Measurements from ENCODE around the gene EFHC1.

EFHC1 gene

GRCh38 chr6:52522151-52522626 lies 102.0 kb downstream of the EFHC1 start:
- DNase-seq: no peak

- DNase-seq: no peak
Observed at GRCh38 chr6:52522655-52523054, 102.5 kb downstream of the EFHC1 start.

- DNase-seq: peak; percentile 21
Observed at GRCh38 chr6:52523378-52524142, 103.4 kb downstream of the EFHC1 start.

- no peak for DNase-seq
Observed at GRCh38 chr6:52524918-52525317, 104.8 kb downstream of the EFHC1 start.

GRCh38 chr6:52526634-52527033 lies 106.5 kb downstream of the EFHC1 start:
- DNase-seq: no peak

- DNase-seq: no peak
Observed at GRCh38 chr6:52527436-52527835, 107.3 kb downstream of the EFHC1 start.

GRCh38 chr6:52529311-52529710 lies 109.2 kb downstream of the EFHC1 start:
- no peak for DNase-seq

GRCh38 chr6:52530351-52530750 lies 110.2 kb downstream of the EFHC1 start:
- no peak for DNase-seq

- DNase-seq: no peak
Observed at GRCh38 chr6:52531396-52531795, 111.3 kb downstream of the EFHC1 start.

GRCh38 chr6:52531834-52532233 lies 111.7 kb downstream of the EFHC1 start:
- DNase-seq: no peak

GRCh38 chr6:52532457-52532856 lies 112.3 kb downstream of the EFHC1 start:
- no peak for DNase-seq

- DNase-seq: no peak
Observed at GRCh38 chr6:52533491-52533890, 113.3 kb downstream of the EFHC1 start.

GRCh38 chr6:52534363-52534762 lies 114.2 kb downstream of the EFHC1 start:
- DNase-seq: no peak

GRCh38 chr6:52534966-52535390 lies 114.8 kb downstream of the EFHC1 start:
- DNase-seq: no peak

- no peak for DNase-seq
Observed at GRCh38 chr6:52535711-52536423, 115.7 kb downstream of the EFHC1 start.

GRCh38 chr6:52536424-52536916 lies 116.3 kb downstream of the EFHC1 start:
- DNase-seq: no peak

GRCh38 chr6:52537001-52537753 lies 117.0 kb downstream of the EFHC1 start:
- no peak for DNase-seq

GRCh38 chr6:52538252-52538900 lies 118.2 kb downstream of the EFHC1 start:
- no peak for DNase-seq

- no peak for DNase-seq
Observed at GRCh38 chr6:52538901-52539354, 118.8 kb downstream of the EFHC1 start.

GRCh38 chr6:52539607-52540006 lies 119.5 kb downstream of the EFHC1 start:
- DNase-seq: no peak

- DNase-seq: no peak
Observed at GRCh38 chr6:52540286-52540902, 120.3 kb downstream of the EFHC1 start.

- no peak for DNase-seq
Observed at GRCh38 chr6:52541135-52541534, 121.0 kb downstream of the EFHC1 start.

Measured in COR-L47 (cell line).